ENCODE measurements around the gene KCND3.

Gene KCND3

DNA sequence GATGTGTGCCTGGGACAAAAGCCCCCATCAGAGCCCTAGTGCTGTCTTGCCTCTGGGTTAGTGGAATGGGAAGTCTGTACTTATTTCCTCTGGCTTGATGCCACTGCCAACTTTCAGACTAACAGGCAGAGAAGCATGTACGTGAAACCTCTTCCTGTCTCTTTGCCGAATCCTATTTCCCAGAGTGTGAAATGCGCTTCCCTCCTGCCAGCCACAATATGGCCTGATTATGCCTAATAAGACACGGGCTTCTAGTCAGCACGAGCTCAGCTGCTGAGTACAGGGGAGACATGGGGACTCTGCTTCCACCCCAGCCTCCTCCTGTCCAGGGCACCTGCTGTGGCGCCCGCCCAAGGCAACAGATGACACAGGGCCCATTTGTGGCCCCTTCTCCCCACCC lies 111.4 kb downstream of the KCND3 start:
- DNase-seq: no peak

DNA sequence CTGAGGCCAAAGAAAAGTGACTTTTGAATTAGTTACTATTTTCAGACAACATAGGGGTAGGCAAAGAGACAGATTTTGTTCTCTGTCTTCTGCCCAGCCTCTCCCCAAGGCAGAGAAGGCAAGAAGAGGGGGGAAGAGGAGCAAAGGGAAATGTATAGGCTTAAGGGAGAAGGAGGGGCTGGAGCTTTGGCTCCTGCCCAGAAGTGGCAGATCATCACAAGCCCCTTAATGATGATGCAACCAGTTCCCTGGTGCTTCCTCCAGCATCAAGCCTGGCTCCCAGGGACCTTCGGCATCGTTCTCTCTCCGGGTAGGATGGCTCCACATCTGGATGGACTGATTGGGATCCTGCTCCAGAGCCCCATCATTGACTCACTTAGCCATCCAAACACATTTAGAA lies 112.8 kb downstream of the KCND3 start:
- DNase-seq: no peak

DNA sequence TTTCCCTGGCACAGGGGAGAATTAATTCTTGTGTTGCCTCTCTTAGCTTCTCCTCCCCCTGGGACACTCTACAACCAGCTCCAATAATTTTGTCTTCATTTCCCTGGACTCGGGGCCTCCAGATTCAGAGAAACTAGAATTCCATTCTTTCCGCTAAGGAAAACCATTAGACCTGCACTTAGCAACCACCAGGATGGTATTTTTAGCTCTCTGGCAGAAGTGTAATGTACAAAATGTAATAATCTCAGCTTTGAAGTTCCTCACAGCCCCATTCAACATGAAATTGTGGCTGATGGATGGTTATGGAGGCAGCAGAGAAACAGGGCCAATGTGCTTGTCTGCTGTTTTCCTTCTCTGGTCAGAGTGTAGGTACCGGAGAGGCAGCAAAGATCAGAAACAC lies 113.8 kb downstream of the KCND3 start:
- DNase-seq: no peak

DNA sequence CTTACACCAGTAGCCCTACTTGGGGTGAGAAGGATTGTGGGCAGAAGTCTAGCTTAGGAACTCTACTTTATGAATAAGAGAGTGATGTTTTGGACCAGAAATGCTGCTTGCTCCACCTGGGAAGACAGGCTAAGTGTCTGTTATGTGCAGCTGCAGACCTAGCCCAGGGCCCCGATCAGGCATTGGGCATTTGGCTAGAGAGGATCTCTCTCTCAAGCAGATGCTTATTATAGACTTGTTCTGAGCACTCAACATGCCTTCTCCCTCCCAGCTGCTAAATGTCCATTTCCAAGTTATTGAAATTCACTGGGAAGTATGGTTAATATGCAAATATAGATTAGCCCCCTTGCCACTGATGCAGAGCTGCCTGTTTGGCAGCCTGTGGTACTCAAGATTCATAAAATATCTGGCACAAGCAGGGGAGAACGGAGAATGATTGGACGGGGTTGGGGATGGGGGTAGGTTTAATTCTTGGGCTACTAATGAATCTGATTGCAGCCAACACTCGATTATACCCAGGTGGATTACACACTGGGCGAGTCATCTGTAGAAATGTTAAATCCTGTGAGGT lies 115.9 kb downstream of the KCND3 start:
- no peak for DNase-seq

DNA sequence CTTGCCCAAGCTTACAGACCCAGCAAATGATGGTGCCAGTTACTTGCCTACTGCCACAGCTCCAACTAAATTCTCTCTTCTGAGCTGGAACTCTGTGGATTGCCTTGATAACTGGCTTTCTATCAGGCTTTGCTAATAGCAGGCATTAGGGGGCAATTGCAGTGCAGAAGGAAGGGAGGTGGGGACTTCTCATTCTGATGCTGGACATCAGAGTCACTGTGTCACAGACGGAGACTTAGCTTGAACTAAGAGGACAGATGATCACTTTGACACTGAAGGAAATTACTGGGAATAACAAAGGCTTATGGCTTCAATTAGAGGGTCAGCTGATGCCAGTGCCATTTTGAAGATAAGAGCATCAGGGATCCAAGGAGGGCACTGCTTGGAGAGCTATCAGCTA lies 119.3 kb downstream of the KCND3 start:
- no peak for DNase-seq

DNA sequence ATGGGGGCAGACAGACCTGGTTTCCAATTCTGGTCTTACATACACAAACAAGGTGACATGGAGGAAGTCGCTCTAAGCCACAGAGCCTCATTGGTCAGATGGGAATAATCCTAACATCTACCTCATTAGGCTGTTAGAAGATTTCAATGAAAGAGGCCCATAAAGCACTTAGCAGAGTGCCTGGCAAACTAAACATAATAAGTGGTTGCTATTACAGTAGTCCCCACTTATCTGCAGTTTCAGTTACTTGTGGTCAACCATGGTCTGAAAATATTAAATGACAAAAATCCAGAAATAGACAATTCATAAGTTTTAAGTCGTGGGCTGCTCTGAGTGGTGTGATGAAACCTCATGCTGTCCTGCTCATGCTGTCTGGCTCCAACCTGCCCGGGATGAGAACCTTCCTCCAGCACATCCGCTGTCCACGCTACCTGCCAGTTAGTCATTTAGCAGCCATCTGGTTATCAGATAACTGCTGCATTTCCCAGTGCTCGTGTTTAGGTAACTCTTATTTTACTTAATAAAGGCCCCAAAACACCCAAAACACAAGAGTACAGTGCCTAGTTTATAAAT lies 121.5 kb downstream of the KCND3 start:
- no peak for DNase-seq

DNA sequence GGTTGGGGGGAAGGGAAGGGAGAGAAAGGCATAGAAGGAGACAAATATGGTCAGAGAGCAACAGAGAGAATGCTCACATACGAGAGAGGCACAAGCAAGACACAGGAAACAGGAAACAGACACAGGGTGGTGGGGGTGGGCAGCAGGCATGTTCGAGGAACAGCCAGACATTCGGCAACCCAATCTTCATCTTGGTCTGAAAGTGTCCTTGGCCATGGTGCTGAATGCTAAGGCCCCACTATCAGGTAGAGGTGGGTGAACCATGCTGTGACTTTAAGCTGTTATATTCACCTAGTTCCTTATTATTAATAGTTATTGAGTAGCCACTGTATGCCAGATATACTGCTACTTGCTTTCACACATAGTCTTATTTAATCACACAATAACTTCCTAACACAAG lies 124.6 kb downstream of the KCND3 start:
- DNase-seq: no peak

DNA sequence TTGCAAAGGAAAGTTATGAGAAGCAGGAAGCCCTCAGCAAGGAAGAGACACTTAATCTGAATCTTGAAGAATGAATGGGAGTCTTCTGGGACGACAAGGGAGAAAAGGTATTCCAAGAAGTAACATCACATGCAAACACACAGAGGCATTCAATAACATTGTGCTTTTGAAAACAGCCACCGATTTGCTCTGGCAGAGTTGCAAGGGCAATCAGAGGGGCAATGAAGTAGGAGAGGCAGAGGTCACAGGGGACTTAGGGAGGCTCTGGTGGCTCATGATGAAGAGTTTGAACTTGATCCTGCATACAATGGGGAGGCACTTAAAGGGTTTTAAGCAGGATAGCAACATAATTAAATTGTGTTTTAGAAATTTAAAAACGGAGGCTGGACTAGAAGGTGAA lies 126.1 kb downstream of the KCND3 start:
- no peak for DNase-seq

DNA sequence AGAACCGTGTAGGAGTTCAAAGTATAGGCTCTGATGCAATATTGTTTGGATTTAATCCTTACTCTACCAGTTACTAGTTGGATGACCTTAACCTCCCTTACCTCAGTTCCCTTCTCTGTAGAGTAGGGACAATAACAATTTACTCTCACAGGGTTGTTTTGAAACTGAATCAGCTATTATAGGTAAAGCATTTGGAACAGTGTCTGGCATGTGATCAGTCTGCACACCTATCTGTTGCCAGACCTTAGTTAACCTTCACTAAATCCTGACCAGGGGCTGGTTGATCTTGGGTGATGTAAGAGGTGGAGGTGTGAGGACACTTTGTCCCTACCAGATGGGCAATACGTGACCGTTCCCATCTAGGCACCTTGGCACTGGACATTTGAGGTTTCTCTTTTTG lies 126.9 kb downstream of the KCND3 start:
- DNase-seq: no peak

DNA sequence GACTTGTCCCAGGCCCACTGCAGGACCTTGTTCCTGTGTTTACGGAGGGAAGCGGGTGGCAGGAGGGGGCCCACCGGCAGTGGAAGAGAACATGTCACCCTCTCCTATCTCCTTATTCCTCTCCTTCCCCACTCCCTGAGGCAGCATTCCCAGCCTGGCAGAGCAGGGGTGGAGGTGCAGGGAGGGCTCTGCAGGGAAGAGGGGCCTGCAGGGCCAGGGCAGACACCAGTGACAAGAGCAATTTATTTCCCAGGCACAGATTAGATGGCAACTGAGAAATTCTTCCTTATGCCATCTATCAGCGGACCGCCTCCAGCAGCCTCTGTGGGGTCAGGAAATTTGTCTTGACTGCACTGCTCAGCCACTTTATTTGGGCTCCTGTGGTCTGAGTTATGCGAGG lies 127.9 kb downstream of the KCND3 start:
- no peak for DNase-seq

DNA sequence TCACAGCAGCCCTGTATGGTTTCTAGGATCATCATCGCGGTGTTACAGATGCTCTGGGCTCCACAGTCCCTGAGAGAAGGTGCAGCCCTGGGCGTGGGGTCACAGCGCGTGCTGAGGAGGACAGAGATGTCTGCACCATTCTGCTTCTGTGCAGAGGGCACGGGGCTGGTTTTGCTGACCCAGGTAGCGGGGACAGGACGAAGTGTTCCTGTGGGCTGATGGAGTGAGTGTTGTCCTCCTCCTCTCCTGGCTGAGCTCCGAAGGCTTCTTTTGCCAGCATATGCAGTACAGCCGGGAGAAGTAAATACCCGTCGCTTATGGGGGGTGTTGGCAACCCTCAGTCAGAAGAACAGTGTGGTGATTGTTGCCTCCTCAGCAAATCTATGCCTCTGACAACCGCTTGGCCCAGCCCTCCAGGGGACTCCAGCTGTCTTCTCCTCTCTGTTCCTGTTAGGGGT lies 132.2 kb downstream of the KCND3 start:
- DNase-seq: no peak

DNA sequence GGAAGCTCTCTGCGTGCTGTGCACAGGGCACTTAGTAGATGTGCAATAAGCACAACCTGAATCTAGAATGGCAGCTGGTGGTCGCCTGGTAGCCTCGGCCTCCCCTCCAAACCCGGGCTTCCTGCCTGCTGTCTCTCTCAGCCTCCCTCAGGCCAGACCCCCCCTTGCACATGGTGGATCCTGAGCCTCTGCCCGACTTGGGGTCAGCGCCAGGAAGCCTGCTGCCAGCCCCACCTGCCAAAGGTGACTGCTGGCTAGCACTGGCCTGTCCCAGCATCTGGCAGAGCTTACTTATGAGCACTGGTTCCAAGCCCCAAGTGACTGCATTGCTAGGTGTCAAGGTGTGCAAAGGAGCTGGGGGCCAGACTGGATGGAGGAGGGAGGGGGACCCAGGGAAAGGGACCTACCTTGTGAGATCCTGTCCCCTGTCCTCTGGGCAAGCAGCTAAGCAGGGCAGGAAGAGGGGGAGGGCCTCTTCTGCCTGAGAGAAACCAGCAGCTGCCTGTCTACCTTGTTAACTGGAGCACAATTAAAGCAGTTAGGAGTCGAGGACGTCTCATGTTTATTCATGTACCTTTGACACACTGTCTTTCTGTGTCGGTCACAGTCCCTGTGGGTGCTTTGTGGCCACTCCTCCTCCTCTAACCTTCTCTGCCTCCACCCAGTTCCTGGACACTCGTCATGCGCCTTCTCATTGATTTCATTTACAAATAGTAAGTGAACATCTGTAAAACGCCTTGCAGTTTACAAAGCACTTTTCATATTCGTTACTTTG lies 132.9 kb downstream of the KCND3 start:
- DNase-seq: no peak

DNA sequence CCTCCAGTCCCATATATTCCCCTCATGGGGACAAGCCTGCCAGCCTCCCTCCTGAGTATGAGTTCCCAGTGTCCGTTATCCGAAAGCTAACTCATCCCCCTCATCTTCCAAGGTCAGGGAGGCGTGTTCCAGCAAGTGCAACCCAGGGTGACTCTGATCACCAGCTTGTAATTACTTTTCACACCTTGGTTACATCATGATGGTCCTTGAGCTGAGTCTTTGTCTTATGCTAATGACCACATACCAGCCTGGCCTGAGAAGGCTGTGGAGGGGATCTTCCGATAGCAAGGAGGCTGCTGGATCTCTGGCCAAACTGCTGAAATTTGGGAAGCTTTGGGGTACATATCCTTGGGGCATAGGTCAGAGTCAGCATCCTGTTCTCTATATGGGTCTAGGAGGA lies 134.2 kb downstream of the KCND3 start:
- no peak for DNase-seq

DNA sequence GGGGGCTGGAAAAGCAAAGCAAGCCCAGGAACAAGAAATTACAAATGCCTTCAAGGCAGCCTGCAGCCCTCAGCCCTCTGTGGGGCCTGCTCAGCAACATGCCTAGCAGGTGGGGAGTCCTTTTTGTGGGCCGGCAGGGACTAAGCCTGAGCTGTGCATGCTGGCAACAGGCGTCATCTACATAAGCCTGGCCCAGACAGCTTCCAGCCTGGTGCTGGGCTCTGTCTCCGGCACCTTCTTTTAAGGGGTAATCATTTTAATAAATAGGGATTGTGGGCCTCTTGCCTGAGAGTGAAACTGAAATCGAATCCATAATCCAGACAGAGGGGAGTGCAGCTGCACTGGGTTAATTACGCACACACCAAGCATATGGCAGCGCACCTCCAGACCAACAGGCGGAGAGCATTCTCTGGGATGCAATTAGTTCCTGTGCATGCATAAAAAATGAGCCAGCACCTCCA lies 137.2 kb downstream of the KCND3 start:
- DNase-seq: no peak

DNA sequence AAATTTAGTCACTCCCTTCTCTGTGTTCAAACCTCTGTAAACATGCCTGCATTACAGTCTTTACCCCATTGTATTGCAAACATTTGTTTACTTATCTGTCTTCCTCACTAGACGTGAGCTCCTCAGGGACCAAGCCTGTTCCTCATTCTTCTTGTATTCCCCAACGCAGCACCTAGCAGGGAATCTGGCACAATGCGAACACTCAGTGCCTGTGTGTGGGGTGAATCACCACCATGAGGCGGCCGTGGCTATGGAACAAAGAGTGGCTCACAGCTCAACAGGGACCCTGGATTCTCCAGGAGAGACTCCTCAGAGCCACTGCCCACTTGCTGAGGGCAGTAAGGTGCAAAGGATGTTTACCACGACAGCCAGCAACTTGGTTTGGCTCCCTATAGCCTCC lies 137.9 kb downstream of the KCND3 start:
- no peak for DNase-seq

DNA sequence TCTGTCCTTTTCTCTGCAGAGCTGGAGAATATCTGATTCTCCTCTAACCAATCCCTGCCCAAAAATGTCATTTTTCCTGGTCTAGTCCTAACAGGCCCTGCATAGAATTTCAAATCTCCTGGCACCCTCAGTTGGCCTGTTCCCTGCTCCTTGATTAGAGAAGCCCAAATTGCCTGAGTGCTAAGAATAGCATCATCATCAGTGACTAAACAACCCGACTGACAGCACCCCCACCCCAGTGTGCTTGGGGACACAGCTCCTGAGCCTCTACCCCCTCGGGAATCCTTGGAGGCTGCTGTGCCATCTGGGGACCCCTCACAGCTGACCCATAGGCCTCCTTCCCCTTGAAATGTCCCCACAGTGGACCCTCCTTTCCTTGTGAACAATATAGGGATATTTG lies 139.4 kb downstream of the KCND3 start:
- DNase-seq: no peak

DNA sequence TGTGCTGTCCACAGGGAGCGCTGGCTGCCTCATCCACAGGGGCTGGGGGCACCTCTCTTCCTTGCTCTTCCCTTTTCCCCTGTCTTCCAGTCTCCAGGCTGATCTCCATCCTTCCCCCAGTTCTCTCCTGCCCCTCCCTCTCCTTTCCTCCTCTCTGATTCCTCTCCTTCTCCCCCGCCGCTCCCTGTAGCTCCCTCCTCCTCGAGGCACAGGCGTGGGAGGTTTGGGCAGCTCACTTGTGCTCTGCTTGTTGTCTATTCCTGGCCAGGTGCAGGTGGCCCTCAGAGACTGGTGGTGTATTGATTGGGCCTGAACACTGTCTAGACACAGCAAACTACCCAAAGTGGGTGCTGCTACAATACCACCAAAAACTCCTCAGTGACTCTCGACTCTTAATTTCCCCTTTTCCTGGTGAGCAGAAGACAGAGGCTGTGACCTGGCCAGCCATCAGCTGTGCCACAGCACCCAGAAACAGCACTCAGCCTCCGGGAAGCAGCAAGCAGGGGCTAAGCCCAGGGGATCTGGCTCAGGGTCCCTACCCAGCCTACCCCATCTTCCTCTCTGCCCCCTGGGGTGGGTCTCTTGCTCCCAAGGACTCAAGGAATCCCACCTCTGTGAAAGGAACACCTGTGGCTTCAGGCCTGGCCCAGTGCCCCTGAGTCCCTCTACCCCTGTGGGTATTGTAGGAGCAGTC lies 140.5 kb downstream of the KCND3 start:
- DNase-seq: no peak

DNA sequence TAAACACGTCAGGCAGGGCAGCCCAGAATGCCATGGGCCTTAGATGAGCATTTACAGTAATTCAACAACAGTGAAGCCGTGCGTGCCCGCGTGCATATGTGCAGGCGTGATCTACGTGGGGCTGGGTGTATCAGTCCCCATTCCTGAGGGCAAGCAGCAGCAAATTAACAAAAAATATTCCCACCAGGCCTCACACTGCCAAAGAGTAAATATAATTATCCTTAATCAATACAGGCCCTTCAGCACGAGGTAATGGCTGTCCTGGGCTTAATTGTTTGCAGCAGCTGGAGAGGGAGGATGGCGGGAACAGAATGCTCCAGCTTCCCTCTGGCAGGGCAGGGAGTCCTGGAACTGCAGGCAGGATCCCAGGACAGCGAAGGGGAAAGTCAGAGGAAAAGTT lies 142.0 kb downstream of the KCND3 start:
- DNase-seq: no peak

DNA sequence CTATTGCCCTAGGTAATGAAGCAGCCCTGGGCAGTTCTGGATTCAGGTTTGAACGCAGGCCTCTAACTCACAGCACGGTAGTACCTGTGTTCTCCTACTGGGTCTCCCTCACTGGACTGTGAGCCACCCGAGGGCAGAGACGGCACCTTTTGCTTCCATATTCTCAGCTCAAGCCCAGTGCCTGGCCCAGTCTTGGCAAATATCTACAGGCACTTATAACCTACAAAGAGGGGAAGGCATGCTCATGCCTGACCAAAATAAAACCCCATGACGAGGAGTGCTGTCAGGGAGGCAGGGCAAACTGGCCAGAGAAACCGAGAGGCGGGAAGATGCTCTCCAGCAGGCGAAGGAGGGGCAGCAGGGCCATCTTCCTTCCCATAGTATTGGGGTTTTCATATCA lies 142.6 kb downstream of the KCND3 start:
- no peak for DNase-seq

DNA sequence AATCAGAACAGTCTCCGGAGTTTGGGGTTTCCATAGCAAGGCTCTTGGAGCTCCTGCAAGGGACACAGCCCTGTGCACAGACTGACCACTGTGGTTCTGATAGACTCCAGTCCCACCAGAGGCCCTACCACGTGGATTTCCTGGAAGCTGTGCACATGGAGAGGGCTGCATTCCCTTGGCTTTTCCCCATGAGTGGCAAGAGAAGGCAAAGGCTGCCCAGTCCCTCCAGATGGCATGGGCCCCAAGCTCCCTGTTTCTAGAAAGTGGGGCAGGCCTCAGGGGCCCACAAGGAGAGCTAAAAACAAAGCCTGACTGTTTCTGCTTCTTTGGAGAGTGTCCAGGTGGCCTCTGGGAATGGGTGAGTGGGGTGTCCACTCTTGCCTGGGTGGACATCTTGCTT lies 146.3 kb downstream of the KCND3 start:
- no peak for DNase-seq

DNA sequence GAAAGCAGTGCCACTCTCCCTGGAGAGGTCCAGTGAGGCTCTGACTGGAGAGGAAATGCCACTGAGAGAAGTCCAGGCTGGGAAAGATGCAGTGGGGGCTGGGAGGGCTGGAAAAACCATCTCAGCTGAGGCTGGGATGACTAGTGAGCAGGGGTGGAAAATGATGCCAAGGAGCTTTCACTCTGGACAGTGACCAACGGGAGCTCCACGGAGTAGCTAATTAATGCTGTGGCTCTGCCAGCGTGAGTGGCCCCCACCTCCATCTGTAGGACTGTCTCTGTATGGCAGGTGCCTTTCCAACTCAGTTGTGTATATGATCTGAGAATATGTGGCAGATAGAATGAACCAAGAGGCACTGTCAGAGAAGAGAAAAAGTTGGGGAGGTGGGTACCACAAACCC lies 147.1 kb downstream of the KCND3 start:
- DNase-seq: no peak

DNA sequence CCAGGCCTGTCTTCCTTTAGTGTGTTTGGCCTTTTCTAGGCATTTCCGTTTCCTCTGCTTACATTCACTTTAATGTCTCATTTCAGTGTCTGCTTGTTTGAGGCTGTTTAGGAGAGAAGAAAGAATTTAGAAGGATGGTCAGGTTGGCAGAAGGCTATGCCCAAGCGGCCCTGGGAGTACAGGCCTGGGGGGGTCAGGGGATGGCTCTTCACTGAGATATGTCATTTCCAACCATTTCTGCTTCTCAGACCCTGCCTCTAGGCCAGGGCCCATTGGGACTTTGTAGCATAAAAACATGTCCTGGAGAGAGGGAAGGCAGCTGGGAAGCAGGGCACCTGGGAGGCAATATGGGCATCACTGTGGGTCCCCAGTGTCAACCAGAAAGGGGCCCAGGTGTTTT lies 147.7 kb downstream of the KCND3 start:
- DNase-seq: no peak

DNA sequence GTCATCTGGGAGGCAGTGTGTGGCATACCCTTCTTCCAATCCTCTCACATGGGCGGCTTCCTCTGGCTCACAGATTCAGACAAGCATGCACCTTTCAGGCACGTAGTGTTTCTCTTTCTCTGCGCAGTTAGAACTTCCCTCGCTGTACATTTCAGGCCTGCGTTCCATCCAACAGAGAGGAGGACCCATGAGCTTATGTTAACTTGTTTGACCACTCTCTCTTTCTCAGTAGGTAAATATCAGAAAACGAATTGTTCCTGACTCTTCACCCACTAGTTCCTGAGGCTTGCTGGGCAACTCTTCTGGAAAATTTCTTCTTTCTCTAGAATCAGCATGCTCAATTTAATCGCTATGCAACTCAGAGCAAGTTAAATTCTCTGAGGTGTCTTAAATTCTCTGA lies 148.3 kb downstream of the KCND3 start:
- DNase-seq: no peak

DNA sequence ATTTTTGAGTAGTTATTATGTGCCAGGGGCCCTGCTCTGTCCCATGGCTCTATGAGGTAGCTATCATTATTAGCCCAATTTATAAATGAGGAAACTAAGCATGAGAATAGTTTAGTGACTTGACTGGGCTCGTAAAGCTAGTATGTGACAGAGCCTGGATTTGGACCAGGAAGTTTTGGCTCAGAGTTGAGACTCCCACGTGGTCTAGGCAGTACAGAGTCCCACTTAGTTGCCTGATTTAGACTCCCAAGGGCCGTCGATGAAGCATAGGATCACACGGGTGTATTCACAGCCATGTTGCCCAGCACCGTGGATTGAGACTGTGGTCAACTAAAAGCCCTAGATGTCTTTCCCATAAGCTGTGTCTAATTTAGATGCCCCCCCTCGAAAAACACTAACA lies 152.1 kb downstream of the KCND3 start:
- DNase-seq: no peak

All from SW 1271 (cell line).